Mesendoderm (in vitro differentiated cells): Measurements from ENCODE around the gene FGF18.
"Not testable (repeated sequence)": the region's sequence is repeated elsewhere in the genome, so short reads cannot be mapped to it uniquely, and the experiment has no call there.

Source experiments
- DNase-seq: peaks from one replicate; pipeline ENCODE4 v3.0.0; 2013
- H2AK5ac ChIP-seq: 2 replicates; pipeline ENCODE4 v1.6.1; 2013; ENCODE audit warnings: low read length, inconsistent platforms
- H2BK120ac ChIP-seq: 2 replicates; pipeline ENCODE4 v1.6.1; 2013; ENCODE audit warnings: low read depth, mild to moderate bottlenecking, low read length, moderate library complexity, mixed read lengths
- H2BK15ac ChIP-seq: replicated peaks from 2 replicates; pipeline ENCODE4 v1.6.1; 2013; ENCODE audit warnings: low read depth, mild to moderate bottlenecking, moderate library complexity
- H2BK5ac ChIP-seq: 2 replicates; pipeline ENCODE4 v1.6.1; 2013; ENCODE audit warnings: low read length, inconsistent platforms
- H3K18ac ChIP-seq: 2 replicates; pipeline ENCODE4 v1.6.1; 2013; ENCODE audit warnings: mild to moderate bottlenecking, low read length, mixed read lengths
- H3K23ac ChIP-seq: one replicate; pipeline ENCODE4 v1.6.1; 2013; ENCODE audit warnings: low read length
- H3K27ac ChIP-seq: 2 replicates; pipeline ENCODE4 v1.5.1; 2013; ENCODE audit warnings: low read depth, mild to moderate bottlenecking, inconsistent platforms, low read length, moderate library complexity
- H3K27me3 ChIP-seq: 2 replicates; pipeline ENCODE4 v1.6.1; 2013; ENCODE audit warnings: low read length, control low read depth, mild to moderate bottlenecking, inconsistent platforms; ENCODE audit not compliant: insufficient read depth, poor library complexity
- H3K36me3 ChIP-seq: 2 replicates; pipeline ENCODE4 v1.6.1; 2013; ENCODE audit warnings: low read length, inconsistent platforms; ENCODE audit not compliant: control insufficient read depth, insufficient read depth
- H3K4ac ChIP-seq: one replicate; pipeline ENCODE4 v1.6.1; 2013; ENCODE audit warnings: low read depth, mild to moderate bottlenecking, low read length, moderate library complexity
- H3K4me1 ChIP-seq: 2 replicates; pipeline ENCODE4 v1.6.1; 2013; ENCODE audit warnings: low read depth, low read length, inconsistent platforms; ENCODE audit not compliant: control insufficient read depth
- H3K4me2 ChIP-seq: 2 replicates; pipeline ENCODE4 v1.6.1; 2013; ENCODE audit warnings: low read length
- H3K4me3 ChIP-seq: 2 replicates; pipeline ENCODE4 v1.5.1; 2013; ENCODE audit warnings: mild to moderate bottlenecking, low read length
- H3K56ac ChIP-seq: one replicate; pipeline ENCODE4 v1.6.1; 2013; ENCODE audit warnings: low read length
- H3K79me1 ChIP-seq: 2 replicates; pipeline ENCODE4 v1.6.1; 2013; ENCODE audit warnings: low read length, inconsistent platforms
- H3K79me2 ChIP-seq: 2 replicates; pipeline ENCODE4 v1.6.1; 2013; ENCODE audit warnings: mild to moderate bottlenecking, low read length; ENCODE audit not compliant: control insufficient read depth, insufficient read depth
- H3K9ac ChIP-seq: 2 replicates; pipeline ENCODE4 v1.6.1; 2013; ENCODE audit warnings: low read length, inconsistent platforms
- H4K5ac ChIP-seq: one replicate; pipeline ENCODE4 v1.6.1; 2013; ENCODE audit warnings: low read length
- H4K8ac ChIP-seq: one replicate; pipeline ENCODE4 v1.6.1; 2013; ENCODE audit warnings: low read depth, mild to moderate bottlenecking, control low read depth, low read length, moderate library complexity
- WGBS: extraction: QIAGEN DNeasy Blood & Tissue Kit; methylation state at CpG from one replicate; pipeline ENCODE4 v1.1.7; 2013; ENCODE audit warnings: low lambda C conversion rate, missing lambda C conversion rate; ENCODE audit not compliant: insufficient coverage; ENCODE audit errors: extremely low coverage; 5-methylcytosine and 5-hydroxymethylcytosine counted together

The FGF18 gene

DNA sequence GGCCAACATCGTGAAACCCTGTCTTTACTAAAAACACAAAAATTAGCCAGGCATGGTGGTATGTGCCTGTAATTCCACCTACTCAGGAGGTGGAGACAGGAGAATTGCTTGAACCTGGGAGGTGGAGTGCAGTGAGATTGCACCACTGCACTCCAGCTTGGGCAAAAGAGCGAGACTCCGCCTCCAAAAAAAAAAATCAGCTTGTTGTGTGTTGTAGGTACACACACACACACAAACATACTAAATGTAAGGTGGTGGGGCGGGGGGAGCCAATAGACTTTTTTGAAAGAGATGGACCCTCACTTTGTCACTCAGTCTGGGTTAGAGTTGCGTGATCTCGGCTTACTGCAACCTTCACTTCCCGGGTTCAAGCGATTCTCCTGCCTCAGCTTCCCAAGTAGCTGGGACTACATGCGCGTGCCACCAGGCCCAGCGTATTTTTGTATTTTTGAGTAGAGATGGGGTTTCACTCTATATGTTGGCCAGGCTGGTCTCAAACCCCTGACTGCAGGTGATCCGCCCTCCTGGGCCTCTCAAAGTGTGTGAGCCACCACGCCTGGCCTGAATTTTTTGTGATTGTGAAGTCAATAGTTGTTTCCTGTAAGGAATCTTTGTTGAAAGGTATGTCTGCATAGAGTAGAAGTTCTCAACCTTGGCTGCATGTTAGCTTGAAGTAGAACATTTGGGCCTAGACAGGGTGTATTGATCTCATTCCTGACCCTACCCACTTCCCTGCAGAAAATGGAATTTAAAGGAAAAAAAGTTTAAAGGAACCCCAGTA lies 18.1 kb upstream of the FGF18 start:
- Histone ChIP-seq H2BK15ac (no peak overlapping the region), H3K27ac (no peak overlapping the region), H3K4me1 (peaks cover 2% of the 10 kb centered on the region), H3K9ac (no peak overlapping the region), H3K4me2 (no peak overlapping the region), H3K79me2 (peaks cover 60% of the 10 kb centered on the region), H3K27me3 (no peaks in the 10 kb centered on the region), H2AK5ac (no peak overlapping the region), H3K56ac (no peak overlapping the region), H4K8ac (no peak overlapping the region), H3K4ac (no peak overlapping the region), H4K5ac (no peak overlapping the region), H2BK5ac (no peak overlapping the region), H3K18ac (no peak overlapping the region), H3K79me1 (peaks cover 4% of the 10 kb centered on the region), H3K4me3 (no peak overlapping the region), H2BK120ac (no peak overlapping the region), H3K36me3 (peaks cover 15% of the 10 kb centered on the region), H3K23ac (no peak overlapping the region)
- WGBS, result no CpG with 5 or more reads among the region's 13 CpGs
- no peak for DNase-seq

DNA sequence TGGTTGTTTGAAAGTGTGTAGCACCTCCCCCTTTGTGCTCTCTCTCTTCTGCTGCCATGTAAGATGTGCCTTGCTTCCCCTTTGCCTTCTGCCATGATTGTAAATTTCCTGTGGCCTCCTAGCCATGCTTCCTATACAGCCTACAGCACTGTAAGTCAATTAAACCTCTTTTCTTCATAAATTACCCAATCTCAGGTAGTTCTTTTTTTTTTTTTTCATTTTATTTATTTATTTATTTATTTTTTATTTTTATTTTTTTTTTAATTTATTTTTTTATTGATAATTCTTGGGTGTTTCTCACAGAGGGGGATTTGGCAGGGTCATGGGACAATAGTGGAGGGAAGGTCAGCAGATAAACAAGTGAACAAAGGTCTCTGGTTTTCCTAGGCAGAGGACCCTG lies 16.7 kb upstream of the FGF18 start:
- not testable (repeated sequence) for H3K18ac ChIP-seq, H3K9ac ChIP-seq, H3K79me1 ChIP-seq, H2BK120ac ChIP-seq, H3K27ac ChIP-seq, H2AK5ac ChIP-seq, H2BK5ac ChIP-seq, DNase-seq, H3K23ac ChIP-seq, H4K8ac ChIP-seq, H3K4ac ChIP-seq, H2BK15ac ChIP-seq, H4K5ac ChIP-seq, H3K4me1 ChIP-seq, H3K4me3 ChIP-seq, H3K56ac ChIP-seq, H3K4me2 ChIP-seq, H3K27me3 ChIP-seq
- Histone ChIP-seq H3K79me2 (peaks cover 51% of the 10 kb centered on the region), H3K36me3 (peaks cover 16% of the 10 kb centered on the region)

DNA sequence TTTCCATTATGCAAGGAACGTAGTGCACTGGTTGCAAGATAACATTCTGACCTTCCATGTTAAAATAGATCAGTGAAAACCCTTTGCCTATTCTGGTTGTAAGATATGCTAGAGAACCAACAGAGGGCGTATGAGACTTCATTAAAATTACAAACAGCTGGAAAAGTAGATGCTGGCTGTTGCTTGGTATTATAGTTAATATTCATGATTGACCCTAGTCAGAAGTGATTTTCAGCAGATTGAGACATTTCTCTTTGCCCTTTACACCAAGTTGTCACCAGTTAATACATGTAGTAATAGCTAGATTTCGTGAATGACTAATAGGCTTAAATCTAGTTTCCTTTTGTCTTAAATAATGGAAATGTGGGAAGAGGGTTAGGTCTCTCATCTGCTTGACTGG lies 13.8 kb upstream of the FGF18 start:
- Histone ChIP-seq H3K27me3 (no peaks in the 10 kb centered on the region), H3K4me2 (no peak overlapping the region), H3K4me1 (no peaks in the 10 kb centered on the region), H3K79me1 (peaks cover 2% of the 10 kb centered on the region), H2AK5ac (no peak overlapping the region), H3K18ac (no peak overlapping the region), H2BK120ac (no peak overlapping the region), H4K5ac (no peak overlapping the region), H3K4me3 (no peak overlapping the region), H2BK5ac (no peak overlapping the region), H3K9ac (no peak overlapping the region), H3K4ac (no peak overlapping the region), H2BK15ac (no peak overlapping the region), H3K56ac (no peak overlapping the region), H3K23ac (no peak overlapping the region), H4K8ac (no peak overlapping the region), H3K79me2 (peaks cover 28% of the 10 kb centered on the region), H3K36me3 (peaks cover 14% of the 10 kb centered on the region), H3K27ac (no peak overlapping the region)
- no peak for DNase-seq
- WGBS, result no CpG with 5 or more reads among the region's 3 CpGs

DNA sequence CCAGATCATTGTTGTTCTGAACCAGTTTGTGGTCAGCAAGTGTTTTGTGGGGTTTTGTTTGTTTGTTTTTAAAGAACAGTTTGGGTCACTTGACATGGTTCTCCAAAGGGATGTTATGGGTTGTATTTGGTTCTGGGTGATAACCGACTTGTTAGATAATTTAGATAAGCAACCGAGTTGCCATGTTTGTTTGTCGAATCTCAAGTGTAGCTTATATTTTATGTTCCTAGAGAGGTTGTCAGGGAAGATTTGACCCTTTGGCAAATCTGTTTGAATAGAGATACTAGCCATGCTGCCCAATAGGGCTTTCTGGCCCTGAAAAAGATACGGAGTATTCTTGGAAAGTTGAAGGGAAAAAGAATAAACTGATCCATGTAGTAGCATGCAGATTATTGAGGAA lies 12.2 kb upstream of the FGF18 start:
- Histone ChIP-seq H2BK15ac (no peak overlapping the region), H3K27ac (no peak overlapping the region), H4K8ac (no peak overlapping the region), H3K9ac (no peak overlapping the region), H3K36me3 (peaks cover 5% of the 10 kb centered on the region), H3K79me2 (peaks cover 15% of the 10 kb centered on the region), H3K27me3 (no peaks in the 10 kb centered on the region), H2BK5ac (no peak overlapping the region), H3K18ac (no peak overlapping the region), H3K4ac (no peak overlapping the region), H3K4me2 (no peak overlapping the region), H3K79me1 (no peaks in the 10 kb centered on the region), H4K5ac (no peak overlapping the region), H3K4me1 (no peaks in the 10 kb centered on the region), H2BK120ac (no peak overlapping the region), H2AK5ac (no peak overlapping the region), H3K56ac (no peak overlapping the region), H3K23ac (no peak overlapping the region), H3K4me3 (no peak overlapping the region)
- no peak for DNase-seq
- no CpG with 5 or more reads among the region's 4 CpGs for WGBS

DNA sequence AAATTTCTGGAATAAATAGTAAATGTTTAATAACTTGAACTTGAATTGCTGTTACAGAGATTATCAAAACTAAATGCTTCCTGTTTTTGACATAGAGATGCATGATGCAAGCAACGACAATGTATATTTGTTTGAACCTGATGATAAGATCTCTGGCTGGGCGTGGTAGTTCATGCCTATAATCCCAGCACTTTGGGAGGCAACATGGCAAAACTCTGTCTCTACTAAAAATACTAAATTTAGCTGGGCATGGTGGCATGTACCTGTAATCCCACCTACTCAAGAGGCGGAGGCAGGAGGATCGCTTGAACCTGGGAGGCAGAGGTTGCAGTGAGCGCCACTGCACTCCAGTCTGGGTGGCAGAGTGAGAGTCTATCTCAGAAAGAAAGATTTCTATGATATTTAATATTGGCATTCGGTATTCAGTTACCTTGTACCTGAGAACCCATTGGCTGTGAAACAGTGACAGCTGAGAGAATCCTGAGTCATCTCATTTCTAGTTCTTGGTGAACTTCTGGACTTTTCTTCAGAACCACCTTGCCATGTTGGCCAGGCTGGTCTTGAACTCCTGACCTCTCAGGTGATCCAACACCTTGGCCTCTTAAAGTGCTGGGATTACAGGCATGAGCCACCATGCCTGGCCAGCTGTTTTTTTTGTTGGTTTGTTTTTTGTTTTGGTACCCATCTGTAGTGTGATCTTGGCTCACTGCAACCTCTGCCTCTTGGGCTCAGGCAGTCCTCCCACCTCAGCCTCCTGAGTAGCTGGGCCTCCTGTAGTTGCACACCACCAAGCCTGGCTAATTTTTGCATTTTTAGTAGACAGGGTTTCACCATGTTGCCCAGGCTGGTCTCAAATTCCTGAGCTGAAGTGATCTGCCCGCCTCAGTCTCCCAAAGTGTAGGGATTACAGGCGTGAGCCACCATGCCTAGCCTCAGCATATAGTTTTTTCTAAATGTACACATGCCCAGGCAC lies 10.0 kb upstream of the FGF18 start:
- Histone ChIP-seq H2AK5ac (no peak overlapping the region), H3K79me2 (peaks cover 15% of the 10 kb centered on the region), H2BK15ac (no peak overlapping the region), H4K8ac (no peak overlapping the region), H3K27ac (no peak overlapping the region), H3K27me3 (no peaks in the 10 kb centered on the region), H3K79me1 (no peaks in the 10 kb centered on the region), H2BK5ac (no peak overlapping the region), H3K18ac (no peak overlapping the region), H3K4me2 (no peak overlapping the region), H3K23ac (no peak overlapping the region), H3K9ac (no peak overlapping the region), H4K5ac (no peak overlapping the region), H3K56ac (no peak overlapping the region), H2BK120ac (no peak overlapping the region), H3K4ac (no peak overlapping the region), H3K36me3 (peaks cover 7% of the 10 kb centered on the region), H3K4me3 (no peak overlapping the region), H3K4me1 (no peaks in the 10 kb centered on the region)
- WGBS, result no CpG with 5 or more reads among the region's 8 CpGs
- DNase-seq, result no peak
